Kidney (tissue), 14 donors: ENCODE results near the gene LRRK1. TPM values are rescaled to one million over a fixed set of nuclear protein-coding genes. Genes with fewer than 3 reads are reported as not detected.

ENCODE experiments used
- DNase-seq, 5 donors: peaks; one replicate each; pipeline ENCODE4 v3.0.0-alpha.2; 2013 to 2020
- FAIRE-seq: peaks from 2 replicates; lab custom pipeline; 2012; peaks lifted over from hg19 to GRCh38; lab: Jason Lieb, UNC
- H3K27ac ChIP-seq, 2 donors: one replicate each; pipeline ENCODE4 v1.7.0; 2013; ENCODE audit warnings: low read depth in 2 of 2, low read length in 2 of 2, inconsistent platforms in 1 of 2
- H3K27me3 ChIP-seq: one replicate; pipeline ENCODE4 v1.7.1; 2013; ENCODE audit warnings: low read length, inconsistent platforms; ENCODE audit not compliant: control insufficient read depth, insufficient read depth
- H3K36me3 ChIP-seq, 3 donors: one replicate each; pipeline versions ENCODE4 v1.7.0 to v1.7.1; 2013; ENCODE audit warnings: low read length in 3 of 3, control low read depth in 1 of 3, inconsistent platforms in 1 of 3; ENCODE audit not compliant: insufficient read depth in 3 of 3, control insufficient read depth in 2 of 3
- H3K4me1 ChIP-seq, 3 donors: one replicate each; pipeline versions ENCODE4 v1.7.0 to v1.7.1; 2013; ENCODE audit warnings: low read length in 3 of 3, inconsistent platforms in 1 of 3, low read depth in 1 of 3; ENCODE audit not compliant: control insufficient read depth in 2 of 3, insufficient read depth in 2 of 3
- H3K4me3 ChIP-seq, 3 donors: one replicate each; pipeline versions ENCODE4 v1.7.0 to v1.8.1; 2013; ENCODE audit warnings: low read length in 3 of 3, control low read depth in 1 of 3, inconsistent platforms in 1 of 3
- H3K9ac ChIP-seq, 3 donors: one replicate each; pipeline versions ENCODE4 v1.7.0 to v1.7.1; 2013; ENCODE audit warnings: low read length in 3 of 3, control low read depth in 1 of 3, inconsistent platforms in 1 of 3
- H3K9me3 ChIP-seq, 3 donors: one replicate each; pipeline versions ENCODE4 v1.7.0 to v1.7.1; 2013; ENCODE audit warnings: low read length in 3 of 3, control low read depth in 1 of 3, inconsistent platforms in 1 of 3; ENCODE audit not compliant: control insufficient read depth in 2 of 3, insufficient read depth in 1 of 3
- intact Hi-C: fragments of 100-400 bp; cut with DNase I; formaldehyde crosslinking; loops from one replicate; pipeline ENCODE4 v1.11.1; 2022
- polyA plus RNA-seq: library from polyadenylated mRNA; stranded (reverse); fragments of 350-450 nt; fragmentation: Illumina TruSeq; extraction: RNeasy Lipid Tissue Mini Kit (QIAGEN cat#74804); gene quantifications from one replicate; pipeline ENCODE4 v1.2.3, GENCODE V29; 2014; ENCODE audit warnings: low read depth, low replicate concordance; ENCODE audit not compliant: insufficient read depth
- total RNA-seq: library from RNA; stranded (reverse); fragmentation: NEBNext Ultra II Directional; extraction: Animal tissue kit (Norgen Biotek cat#: 25700); gene quantifications from one replicate; pipeline ENCODE4 v1.2.1, GENCODE V29; 2021
- TF ChIP-seq, protein P1 (sequence below): IDR thresholded peaks from 3 replicates; pipeline ENCODE4 v1.5.1; 2012; ENCODE audit warnings: mild to moderate bottlenecking, moderate library complexity, borderline replicate concordance; ENCODE audit not compliant: insufficient read depth; ENCODE audit errors: extremely low read depth
- donor health status: control.
- donor health status: control.
- donor health status: control.
- donor health status: control.
- donor health status: control.
- donor health status: DM: yes; HTN: yes; CAD: no.
- donor health status: Normal renal cell carcinoma (clear cell type).

LRRK1 gene
- total and polyA plus RNA-seq, 2 donors from 2014 or later, result 1.1 to 24.9 TPM

DNA sequence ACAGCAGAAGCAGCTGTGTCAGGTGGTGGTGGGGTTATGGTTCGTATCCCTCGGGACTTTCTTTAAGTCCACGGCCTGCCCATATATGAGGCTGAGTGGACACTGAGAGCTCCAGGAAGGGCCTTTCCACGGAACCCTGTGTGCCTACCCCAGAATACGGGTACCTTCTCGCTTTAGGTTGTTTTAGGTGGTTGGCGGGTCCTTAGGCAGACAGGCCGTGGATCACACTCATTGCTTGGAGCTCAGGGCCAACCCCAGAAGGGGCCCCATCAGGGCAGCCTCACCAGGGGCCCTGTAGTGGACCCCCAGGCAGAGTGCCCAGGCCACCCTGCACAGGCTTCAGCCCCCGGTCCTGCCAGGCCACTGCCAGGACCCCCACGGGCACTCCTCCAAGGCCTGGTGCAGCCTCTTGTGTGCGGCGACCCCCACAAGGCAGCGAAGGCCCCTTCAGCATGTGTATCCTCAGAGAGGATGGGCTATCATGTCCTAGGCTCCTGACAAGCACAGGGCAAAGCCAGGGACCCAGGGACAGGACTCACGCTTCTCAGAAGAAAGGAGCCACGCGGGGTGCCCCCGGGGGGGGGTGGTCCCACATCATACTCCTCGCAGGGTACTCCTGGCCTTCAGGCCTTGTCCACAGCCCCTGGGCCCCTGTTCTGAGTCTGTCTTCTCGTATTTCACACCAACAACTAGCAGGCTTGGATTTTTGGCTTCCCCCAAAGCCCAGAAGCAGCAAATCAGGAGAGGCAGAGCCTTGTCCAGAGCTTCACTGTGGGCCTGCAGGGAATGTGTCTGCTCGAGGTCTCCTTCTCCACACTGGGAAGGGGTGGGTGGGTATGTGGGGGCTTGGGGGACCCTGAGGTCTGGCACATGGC is 93.4 kb downstream of the LRRK1 start:
- FAIRE-seq, result no peak
- H3K4me1 ChIP-seq, result peaks cover 0 to 5% (median 0%) of the 10 kb centered on the region in 3 donors
- H3K9me3 ChIP-seq, result no peaks in the 10 kb centered on the region
- H3K27me3 ChIP-seq, result no peaks in the 10 kb centered on the region
- no peaks in the 10 kb centered on the region for H3K36me3 ChIP-seq
- DNase-seq, result peak in 2 of 5 donors; percentile 8 to 45
- no peak overlapping the region for H3K27ac ChIP-seq
- intact Hi-C loops, result loop anchor here (5.0 kb wide), 1 partner anchor 245 kb away; no protein-coding TSS in a partner anchor
- TF ChIP-seq, protein P1, sequence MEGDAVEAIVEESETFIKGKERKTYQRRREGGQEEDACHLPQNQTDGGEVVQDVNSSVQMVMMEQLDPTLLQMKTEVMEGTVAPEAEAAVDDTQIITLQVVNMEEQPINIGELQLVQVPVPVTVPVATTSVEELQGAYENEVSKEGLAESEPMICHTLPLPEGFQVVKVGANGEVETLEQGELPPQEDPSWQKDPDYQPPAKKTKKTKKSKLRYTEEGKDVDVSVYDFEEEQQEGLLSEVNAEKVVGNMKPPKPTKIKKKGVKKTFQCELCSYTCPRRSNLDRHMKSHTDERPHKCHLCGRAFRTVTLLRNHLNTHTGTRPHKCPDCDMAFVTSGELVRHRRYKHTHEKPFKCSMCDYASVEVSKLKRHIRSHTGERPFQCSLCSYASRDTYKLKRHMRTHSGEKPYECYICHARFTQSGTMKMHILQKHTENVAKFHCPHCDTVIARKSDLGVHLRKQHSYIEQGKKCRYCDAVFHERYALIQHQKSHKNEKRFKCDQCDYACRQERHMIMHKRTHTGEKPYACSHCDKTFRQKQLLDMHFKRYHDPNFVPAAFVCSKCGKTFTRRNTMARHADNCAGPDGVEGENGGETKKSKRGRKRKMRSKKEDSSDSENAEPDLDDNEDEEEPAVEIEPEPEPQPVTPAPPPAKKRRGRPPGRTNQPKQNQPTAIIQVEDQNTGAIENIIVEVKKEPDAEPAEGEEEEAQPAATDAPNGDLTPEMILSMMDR, result no peak
- H3K4me3 ChIP-seq, result no peak overlapping the region
- H3K9ac ChIP-seq, result no peak overlapping the region

DNA sequence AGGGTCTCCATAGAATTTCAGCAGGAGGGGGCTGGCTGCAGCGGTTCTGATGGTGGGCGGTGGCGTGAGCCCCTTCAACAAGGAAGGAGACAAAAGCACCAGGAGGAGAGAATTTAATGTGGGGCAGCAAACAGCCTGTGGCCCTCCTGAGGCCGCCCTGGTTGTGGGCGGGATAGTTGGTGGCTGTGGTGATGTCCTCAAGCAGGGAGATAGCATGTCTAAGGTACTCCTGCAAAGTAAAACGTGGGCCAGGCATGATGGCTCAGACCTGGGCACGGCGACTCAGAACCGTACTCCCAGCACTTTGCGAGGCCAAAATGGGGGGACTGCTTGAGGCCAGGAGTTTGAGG is 94.0 kb downstream of the LRRK1 start:
- DNase-seq (peak in 1 of 5 donors; percentile 5), FAIRE-seq (no peak)
- H3K4me1 ChIP-seq, result peaks cover 0 to 3% (median 0%) of the 10 kb centered on the region in 3 donors
- no peak overlapping the region for H3K27ac ChIP-seq
- H3K27me3 ChIP-seq, result no peaks in the 10 kb centered on the region
- H3K9ac ChIP-seq, result no peak overlapping the region
- H3K9me3 ChIP-seq, result no peaks in the 10 kb centered on the region
- TF ChIP-seq, protein P1, result no peak
- H3K4me3 ChIP-seq, result no peak overlapping the region
- no peaks in the 10 kb centered on the region for H3K36me3 ChIP-seq
- intact Hi-C loops, result loop anchor here (5.0 kb wide), 1 partner anchor 244 kb away; no protein-coding TSS in a partner anchor

DNA sequence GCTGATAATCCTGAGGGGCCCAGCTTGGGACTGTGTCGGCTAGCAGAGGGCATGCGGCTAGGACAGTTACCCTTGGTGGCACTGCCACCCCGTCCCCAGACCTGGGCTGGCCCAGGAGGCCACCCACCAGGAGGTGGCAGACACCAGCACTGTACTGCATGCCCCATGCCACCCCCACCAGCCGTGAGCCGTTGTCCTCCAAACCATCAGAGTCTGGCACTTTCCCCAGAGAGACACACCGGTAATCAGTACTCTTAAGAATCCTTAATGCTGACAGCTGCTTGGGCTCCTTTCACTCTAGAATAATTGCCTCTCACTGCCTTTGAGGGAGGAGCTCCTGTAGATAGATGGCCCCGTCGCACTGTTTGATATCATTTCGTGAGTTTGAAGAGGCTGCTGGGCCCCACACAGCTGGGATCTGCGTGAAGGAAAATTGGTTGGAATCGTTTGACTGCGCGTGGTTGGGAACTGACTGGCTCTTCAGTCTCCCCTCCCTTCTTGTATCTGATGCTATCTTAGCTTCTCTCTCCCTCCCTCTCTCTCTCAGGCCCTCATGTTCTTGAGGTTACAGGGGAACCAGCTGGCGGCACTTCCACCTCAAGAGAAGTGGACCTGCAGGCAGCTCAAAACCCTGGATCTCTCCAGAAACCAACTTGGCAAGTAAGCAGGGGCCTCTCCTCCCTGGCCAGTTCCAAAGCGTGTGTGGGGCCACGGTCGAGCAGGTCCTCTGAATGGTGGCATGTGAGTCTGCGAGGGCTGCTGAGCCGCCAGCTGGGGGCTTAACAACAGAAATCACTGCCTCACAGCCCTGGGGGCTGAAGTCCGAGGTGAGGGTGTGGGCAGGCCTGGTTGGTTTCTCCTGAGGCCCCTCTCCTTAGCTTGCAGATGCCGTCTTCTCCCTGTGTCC is 94.9 kb downstream of the LRRK1 start:
- no peak overlapping the region for H3K27ac ChIP-seq
- H3K4me3 ChIP-seq, result no peak overlapping the region
- H3K9ac ChIP-seq, result no peak overlapping the region
- TF ChIP-seq, protein P1, result no peak
- no peaks in the 10 kb centered on the region for H3K36me3 ChIP-seq
- FAIRE-seq (no peak), DNase-seq (peak; percentile 35 to 69 (median 55))
- intact Hi-C loops, result loop anchor here (5.0 kb wide), 1 partner anchor 243 kb away; no protein-coding TSS in a partner anchor
- H3K9me3 ChIP-seq, result no peaks in the 10 kb centered on the region
- H3K27me3 ChIP-seq, result no peaks in the 10 kb centered on the region
- no peaks in the 10 kb centered on the region for H3K4me1 ChIP-seq
